DMS53 (cell line): ENCODE results near the gene ARGLU1.

ENCODE experiments used
- DNase-seq: peaks from one replicate; lab custom pipeline; 2025; lab: John Stamatoyannopoulos, UW

Gene ARGLU1

GRCh38 chr13:106541826-106542225 lies 26.1 kb downstream of the ARGLU1 start:
- DNase-seq = no peak

- DNase-seq = no peak
Observed at GRCh38 chr13:106540613-106541012, 27.3 kb downstream of the ARGLU1 start.

GRCh38 chr13:106537521-106537920 lies 30.4 kb downstream of the ARGLU1 start:
- no peak for DNase-seq

- peak; percentile 76 for DNase-seq
Observed at GRCh38 chr13:106536244-106537034, 31.5 kb downstream of the ARGLU1 start.

GRCh38 chr13:106535552-106536243 lies 32.2 kb downstream of the ARGLU1 start, which contains the start of gene EFNB2:
TSS of gene EFNB2 (minus strand) at chr13:106535662. CDS start at chr13:106534964, 698 bp downstream.
- peak; percentile 92 for DNase-seq

- DNase-seq = peak; percentile 69
Observed at GRCh38 chr13:106534639-106535551, 33.0 kb downstream of the ARGLU1 start.

- DNase-seq = peak; percentile 58
Observed at GRCh38 chr13:106533943-106534638, 33.8 kb downstream of the ARGLU1 start.

- peak; percentile 73 for DNase-seq
Observed at GRCh38 chr13:106533101-106533942, 34.6 kb downstream of the ARGLU1 start.

GRCh38 chr13:106532111-106532929 lies 35.6 kb downstream of the ARGLU1 start:
- DNase-seq = no peak

- no peak for DNase-seq
Observed at GRCh38 chr13:106530980-106531481, 36.9 kb downstream of the ARGLU1 start.

- DNase-seq = peak; percentile 5
Observed at GRCh38 chr13:106530171-106530851, 37.6 kb downstream of the ARGLU1 start.

- DNase-seq = no peak
Observed at GRCh38 chr13:106529415-106530170, 38.3 kb downstream of the ARGLU1 start.

GRCh38 chr13:106528718-106529414 lies 39.1 kb downstream of the ARGLU1 start:
- DNase-seq = no peak

- DNase-seq = no peak
Observed at GRCh38 chr13:106527826-106528225, 40.1 kb downstream of the ARGLU1 start.

GRCh38 chr13:106527445-106527801 lies 40.5 kb downstream of the ARGLU1 start:
- DNase-seq = no peak

- no peak for DNase-seq
Observed at GRCh38 chr13:106526738-106527444, 41.0 kb downstream of the ARGLU1 start.

- DNase-seq = no peak
Observed at GRCh38 chr13:106525865-106526264, 42.1 kb downstream of the ARGLU1 start.
